NCI-H2171 (cell line): ENCODE results near the gene GRIK4.
"Not testable (repeated sequence)": the region's sequence is repeated elsewhere in the genome, so short reads cannot be mapped to it uniquely, and the experiment has no call there.

Source experiments
- DNase-seq: peaks from one replicate; lab custom pipeline; 2025; lab: John Stamatoyannopoulos, UW

Gene GRIK4

DNA sequence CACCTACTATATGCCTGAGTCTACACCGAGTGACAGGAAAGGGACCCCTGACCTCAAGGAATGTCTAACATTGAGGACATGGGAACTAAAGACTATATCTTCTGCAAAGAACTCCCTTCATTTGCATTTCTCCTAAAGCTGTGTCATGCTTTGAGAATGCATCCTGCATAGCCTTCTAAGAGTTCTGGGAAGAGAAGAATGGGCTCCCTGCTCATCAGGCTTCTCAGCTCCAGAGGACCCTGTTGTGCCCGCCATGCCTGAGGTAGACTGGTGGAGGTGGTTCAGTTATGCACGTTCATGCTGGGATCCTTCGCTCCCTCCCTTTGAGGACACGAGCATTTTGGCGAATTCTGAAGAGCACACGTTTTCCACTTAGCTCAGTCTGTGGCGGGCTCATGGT, 63.3 kb downstream of the GRIK4 start:
- DNase-seq, result no peak

DNA sequence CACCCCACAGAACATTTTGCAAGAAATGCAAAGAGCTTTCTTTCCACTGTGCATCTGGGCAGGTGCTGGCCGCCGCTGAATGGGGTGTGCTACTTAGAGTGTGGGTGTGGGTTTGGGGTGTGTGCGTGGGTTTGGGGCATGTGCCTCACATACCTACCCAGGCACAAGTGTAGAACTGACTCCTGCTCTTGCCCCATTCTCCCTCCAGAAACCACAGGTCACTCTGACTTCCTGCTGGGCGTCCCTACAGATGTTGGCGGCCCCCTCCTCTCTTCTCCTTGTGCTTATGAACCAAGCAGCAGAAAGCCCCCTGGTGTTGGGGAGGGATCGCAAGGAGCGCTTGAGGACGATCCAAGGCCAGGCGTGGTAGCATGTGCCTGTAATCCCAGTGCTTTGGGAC, 63.9 kb downstream of the GRIK4 start:
- no peak for DNase-seq

DNA sequence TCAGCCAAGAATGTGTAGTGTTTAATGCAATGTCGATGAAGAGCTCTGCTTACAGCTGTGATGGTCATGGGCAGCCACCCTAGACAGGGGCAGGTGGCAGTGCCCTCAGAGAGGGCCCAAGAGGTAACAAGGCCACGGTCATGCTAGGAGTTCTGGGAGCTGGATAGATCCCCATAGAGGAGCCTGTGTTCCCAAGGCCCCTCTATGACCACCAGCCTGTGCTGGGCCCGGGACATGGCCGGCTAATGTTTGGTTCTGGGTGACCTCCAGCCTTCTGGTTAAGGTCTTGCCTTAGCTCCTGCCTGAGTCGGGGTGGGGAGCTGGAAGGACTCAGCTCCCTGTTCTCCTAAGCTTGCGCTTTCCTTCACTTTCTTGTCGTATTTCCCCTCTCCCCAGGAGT, 65.1 kb downstream of the GRIK4 start:
- DNase-seq, result no peak

DNA sequence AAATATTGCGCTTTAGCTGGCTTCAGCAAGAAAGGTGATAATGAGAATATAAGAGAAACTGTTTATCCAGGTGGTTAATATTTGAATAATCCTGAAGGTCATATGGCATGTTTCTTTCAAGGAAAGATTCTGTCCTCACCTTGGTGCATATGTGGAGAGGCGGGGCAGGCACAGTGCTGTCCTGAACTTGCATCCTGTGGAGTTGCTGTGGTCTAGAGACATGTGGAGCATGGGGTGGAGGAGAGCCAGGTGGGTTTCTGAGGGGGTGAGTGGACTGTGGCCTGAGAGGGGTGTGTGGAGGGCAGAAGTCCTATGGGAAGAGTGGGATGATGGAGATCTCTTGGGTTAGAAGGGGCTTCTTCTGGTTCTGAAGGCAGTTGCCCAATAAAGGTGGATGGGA, 65.5 kb downstream of the GRIK4 start:
- DNase-seq, result no peak

DNA sequence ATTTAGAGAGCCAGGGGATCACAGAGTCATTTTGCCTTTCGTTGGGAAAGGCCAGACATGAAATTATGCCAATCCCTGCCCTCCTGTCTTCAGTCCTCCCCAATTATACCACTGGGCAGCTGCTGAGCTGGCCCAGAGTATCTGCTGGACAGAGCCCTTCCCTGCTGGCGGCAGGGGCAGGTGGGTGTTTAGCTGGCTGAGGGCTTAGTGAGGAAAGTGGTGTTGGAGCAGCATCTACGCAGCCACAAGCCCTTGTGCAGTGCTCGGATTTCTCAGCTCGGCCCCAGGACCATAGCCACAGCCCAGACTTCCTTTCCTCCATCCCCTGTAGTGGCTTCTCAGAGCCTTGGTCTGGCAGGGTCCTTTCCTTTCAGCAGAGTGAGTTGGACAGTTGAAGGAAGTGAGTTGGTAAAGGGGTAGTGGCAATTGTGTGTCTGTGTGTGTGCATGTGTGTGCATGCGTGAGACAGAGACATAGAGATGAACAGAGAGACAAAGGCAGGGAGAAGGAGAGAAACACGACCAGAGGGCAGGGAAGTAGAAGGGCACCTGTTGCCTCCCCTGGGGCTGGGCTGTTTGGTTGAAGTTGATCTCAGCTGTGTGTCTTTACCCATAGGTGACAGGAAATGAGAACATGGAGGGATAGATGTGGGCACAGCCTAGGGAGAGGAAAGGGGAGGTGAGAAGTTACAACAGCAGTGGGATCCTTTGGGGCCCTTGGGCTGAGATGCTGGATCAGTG, 66.2 kb downstream of the GRIK4 start:
- no peak for DNase-seq

DNA sequence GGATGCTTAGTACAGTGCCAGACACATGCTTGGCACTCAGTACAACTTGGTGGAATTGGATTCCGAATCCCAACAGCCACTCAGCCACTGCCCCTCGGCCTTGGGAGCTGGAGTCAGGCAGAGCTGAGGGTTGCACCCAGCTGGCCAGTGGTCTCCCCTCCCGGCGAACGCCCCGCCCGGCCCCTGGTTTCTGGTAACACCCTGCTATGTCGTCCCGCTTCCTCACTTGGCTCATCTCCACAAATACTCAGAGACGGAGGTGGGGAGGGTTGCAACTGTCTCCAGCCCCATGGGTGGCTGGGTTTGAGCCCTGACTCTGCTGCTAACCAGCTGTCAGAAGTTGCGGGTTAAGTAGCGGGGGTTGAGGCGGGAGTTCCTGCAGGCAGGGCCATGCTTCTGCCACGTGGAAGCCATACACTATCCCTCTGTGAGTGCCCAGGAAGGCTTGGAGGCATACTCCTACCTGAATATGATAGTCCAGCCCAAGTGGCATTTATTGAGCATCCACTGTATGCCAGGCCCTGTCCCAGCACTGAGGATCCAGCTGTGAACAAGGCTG, 67.1 kb downstream of the GRIK4 start:
- no peak for DNase-seq

DNA sequence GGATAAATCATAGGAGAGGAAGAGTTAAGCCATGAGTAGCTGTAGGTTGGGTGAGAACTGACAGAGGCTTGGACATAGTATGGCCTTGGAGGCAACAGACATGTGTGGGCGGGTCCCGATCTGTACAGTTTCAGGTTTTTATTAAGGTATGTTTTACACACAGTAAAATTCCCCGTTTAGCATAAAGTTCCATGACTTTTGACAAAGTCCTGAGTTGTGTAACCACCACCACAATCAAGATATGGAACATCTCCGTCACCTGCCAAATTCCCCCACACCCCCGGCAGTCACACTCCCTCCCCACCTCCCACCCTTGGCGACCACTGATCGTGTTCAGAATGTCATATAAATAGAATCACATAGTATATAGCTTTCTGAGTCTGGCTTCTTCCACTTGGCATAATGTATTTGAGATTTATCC, 68.1 kb downstream of the GRIK4 start:
- DNase-seq, result no peak

DNA sequence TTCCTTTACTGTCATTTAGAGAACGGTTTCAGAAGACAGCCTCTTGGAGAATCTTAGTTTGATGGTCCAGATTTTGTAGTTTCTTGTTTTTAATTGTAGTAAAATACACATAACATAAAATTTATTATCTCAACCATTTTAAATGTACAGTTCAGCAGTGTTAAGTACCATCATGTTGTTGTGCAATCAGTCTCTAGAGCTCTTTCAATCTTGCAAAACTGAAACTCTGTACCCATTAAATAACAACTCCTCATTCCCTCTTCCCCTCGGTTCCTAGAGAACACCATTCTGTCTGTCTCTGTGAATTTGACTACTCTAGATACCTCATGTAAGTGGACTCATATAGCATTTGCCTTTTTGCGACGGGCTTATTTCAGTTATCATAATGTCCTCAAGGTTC, 69.8 kb downstream of the GRIK4 start:
- no peak for DNase-seq

DNA sequence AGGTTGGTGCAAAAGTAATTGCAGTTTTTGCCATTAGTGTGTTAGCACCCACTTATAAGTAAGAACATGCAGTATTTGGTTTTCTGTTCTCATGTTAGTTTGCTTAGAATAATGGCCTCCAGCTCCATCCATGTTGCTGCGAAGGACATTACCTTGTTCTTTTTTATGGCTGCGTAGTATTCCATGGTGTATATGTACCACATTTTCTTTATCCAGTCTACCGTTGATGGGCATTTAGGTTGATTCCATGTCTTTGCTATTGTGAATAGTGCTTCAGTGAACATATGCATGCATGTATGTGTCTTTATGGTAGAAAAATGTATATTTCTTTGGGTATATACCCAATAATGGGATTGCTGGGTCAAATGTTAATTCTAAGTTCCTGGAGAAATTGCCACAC, 71.0 kb downstream of the GRIK4 start:
- not testable (repeated sequence) for DNase-seq

DNA sequence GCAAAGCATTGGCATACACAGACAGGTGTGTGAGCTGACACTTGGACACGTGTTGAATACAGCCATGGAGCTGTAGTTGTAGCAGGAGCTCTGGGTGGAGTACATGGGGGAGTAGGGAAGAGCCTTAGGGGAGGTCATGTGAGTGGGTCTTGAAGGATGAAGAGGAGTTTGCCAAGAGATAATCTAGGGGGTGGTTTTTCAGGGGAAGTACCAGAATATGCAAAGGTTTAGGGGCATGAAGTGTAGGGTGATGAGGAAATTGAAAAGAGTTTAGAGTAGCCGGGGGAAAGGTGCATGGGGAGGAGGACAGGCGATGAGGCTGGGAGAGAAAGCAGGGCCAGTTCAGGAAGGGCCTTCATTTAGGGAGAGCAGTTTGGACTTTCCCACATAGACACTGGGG, 74.5 kb downstream of the GRIK4 start:
- DNase-seq, result no peak

DNA sequence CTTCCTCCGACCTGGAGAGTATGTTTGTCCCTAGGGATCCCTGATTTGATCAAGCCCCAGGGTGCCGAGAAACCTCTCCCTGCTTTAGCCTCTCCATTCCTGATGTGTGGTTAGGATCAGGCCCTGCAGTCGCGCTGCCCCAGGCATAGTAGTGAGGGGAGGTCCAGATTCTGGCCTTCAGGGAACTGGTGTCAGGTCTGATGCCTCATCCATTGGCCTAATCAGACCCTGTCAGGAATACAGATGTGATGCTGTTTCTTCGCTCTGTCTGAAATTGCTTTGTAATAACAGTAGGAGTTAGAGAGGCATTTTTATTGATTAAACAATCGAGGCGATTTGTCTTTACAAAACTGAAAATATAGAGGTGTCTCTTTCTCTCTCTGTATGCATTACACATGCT, 75.2 kb downstream of the GRIK4 start:
- no peak for DNase-seq

DNA sequence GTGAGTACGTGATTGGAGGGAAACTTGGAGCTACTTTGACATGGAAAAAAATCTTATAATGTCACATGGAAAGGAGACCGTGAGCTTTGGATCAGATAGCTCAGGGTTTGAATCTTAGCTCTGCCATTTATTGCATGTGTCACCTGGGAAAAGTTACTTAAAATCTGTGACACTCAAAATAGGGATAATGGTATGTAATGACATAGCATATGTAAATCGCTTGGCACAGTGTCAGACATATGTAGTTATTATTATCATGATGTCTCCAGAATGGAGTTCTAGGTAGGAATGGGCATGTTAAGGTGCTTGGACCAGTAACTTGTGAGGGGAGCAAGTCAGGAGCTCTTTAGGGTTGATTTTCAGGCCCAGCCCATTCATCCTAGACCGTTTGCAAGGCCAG, 75.8 kb downstream of the GRIK4 start:
- no peak for DNase-seq

DNA sequence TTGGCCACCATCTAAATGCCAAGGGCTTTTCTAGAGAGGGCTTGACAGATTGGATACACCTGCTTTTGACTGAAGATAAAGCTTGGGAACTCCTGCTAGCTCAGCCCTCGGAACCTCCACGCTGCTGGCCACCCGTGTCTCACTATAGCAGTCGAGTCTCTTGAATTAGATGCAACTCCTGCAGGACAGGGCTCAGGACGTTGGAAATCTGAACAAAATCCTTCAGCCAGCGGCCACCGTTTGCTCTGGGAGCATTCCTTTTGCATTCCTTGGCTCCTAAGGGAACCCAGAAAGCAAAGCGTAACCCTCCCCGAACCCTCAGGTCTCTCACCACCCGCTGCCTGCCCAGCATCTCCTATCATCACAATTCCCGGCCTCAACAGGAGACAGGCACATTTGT, 77.8 kb downstream of the GRIK4 start:
- DNase-seq, result no peak

DNA sequence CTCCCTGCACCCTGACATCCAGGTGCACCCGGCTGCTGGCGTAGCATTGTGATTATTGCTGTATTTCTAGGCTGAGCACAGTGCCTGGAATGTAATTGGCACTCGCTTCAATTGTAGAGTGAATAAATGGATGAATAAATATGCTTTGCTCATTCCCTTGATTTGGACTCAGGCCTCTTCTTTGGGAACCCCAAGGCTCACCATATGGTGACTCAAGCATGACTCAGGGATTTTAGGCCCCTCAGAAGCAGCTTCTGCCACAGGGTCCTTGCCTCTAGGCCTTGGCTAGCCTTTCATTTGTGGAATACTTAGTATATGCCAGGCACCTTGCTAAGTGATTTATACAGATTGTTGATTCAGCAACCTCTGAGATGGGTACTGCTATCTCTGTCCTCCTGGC, 78.9 kb downstream of the GRIK4 start:
- no peak for DNase-seq

DNA sequence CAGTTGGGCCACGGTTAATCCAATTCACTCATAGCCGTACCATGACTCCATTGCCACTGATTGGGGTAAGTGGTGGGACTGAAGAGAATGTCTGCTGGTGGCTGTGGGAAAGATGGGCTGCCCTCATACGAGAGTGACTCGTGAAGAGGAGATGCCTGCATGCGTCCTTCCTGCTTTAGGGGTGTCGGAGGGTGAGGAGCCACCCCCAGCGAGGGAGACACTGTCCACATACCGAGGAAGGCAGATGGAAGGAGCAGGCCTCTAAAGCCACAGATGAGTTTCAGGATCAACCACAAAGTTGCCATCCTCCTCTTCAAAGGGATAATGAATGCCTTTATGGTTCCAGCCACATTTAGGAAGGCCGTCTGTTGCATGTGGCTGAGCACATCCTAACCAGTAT, 83.2 kb downstream of the GRIK4 start:
- DNase-seq, result no peak

DNA sequence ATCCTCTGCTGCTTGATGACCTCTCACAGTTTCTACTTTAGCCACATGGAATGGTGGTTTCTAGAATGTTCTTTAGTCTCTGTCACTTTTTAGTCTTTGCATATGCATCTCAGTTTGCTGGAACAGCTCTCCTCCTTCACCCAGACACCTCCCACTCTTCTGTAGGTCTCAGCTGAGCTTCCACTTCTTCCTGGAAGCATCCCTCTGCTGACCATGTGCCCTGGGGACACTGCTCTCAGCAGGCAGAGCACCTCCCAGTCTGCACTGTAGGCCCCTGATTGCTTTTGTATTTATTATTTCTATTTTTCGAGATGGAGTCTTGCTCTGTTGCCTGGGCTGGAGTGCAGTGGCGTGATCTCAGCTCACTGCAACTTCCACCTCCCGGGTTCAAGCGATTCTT, 84.0 kb downstream of the GRIK4 start:
- no peak for DNase-seq

DNA sequence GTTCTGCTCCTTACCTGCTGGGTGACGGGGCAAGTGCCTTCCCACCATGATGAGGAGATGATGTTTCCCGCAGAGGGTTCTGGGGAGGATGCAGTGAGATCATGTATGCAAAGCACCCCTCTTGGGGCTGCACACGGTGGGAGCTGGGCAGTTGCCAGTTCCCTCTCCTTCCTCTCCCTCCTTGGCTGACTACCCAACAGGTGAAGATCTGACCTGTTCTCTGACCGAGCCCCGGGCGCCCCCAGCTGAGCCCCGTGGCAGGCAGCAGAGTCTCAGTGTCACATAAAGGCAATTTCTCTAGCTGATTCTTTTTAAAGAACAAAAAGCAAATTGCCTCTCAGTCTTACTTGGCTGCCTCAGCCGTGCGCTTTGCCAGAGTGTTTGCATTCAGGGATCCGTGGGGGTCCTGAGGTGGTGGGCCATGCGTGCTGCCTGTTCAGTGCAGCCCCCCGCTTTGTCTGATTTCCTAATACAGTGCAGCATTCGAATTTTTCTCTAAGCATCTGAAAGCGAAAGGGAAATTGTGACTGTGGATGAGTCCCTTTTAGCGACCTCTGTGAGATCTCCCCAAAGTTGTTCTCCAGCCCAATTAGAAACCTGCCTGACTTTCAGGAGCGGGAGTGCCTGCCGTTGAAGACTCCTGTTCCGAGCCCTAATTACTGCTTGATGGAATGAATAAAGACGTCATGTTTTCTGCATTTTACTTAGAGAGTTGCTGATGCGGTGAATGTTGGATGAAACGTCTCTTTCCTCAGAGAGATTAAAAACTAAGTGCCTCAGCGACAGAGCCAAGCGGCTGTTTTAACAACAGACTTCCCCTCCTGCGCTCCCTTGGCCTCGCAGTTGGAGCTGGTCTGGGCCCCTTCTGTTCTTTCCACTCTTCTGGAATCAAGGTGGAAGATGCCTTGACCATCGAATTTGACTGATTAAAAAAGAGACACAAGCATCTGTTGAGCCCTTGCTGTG, 86.0 kb downstream of the GRIK4 start:
- no peak for DNase-seq

DNA sequence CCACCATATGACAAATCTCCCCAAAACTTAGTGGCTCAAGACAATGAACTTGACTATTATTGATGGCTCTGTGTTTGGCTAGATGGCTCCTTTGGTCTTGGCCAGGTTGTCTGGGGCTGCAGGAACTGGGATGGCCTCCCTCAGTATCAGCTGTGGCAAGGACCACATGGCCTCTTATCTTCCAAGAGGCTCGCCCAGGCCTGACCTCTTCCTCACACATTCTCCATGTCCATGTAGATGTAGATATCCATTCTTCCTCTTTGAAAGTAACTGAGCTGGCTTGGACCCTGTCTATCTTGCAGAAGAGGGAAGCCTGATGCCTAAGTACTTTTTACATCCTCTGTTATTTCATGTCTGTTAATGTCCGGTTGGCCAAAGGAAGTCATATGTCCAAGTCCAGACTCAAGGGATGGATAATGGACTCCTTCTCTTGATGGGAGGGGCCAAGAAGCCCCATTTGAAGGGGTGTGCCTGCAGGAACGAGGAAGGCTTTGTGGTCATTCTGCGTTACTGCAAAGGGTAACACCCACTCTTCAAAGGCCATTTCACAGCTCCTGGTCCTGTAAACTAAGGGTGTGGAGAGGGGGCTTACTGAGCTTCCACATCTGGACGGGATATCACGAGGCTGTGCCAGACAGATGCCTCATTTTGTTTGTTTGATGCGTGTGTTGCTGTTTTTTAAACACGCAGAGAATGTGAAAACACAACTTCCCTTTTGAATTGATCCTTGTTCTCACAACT, 87.1 kb downstream of the GRIK4 start:
- no peak for DNase-seq

DNA sequence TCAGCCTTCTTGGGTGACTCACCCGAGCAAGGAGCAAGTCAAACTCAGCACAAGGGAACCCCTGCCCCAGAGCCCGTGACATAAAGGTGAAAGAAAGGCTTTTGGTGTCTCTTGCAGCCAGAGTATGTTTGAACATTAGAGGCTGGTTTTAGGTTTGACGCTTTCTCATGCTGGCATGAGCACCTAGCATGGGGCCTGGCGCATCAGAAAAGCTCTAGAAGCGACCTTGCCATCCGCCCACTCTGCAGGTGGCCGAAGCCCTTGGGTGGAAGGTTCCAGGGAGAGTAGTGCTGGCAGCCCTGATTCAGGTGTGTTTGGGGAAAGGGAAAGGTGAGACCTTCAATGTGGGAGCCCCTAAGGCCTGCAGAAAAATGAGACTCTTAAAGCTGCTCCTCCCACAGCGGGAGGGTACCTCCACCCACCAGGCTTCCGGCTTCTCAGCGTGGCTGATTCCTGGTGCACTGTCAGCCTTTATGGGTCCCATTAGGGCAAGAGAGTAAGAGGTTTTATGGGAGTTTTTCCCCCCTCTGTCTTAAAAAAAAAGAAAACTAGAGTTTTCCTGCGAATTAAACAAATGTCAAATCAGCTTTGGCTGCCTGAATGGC, 88.4 kb downstream of the GRIK4 start:
- no peak for DNase-seq

DNA sequence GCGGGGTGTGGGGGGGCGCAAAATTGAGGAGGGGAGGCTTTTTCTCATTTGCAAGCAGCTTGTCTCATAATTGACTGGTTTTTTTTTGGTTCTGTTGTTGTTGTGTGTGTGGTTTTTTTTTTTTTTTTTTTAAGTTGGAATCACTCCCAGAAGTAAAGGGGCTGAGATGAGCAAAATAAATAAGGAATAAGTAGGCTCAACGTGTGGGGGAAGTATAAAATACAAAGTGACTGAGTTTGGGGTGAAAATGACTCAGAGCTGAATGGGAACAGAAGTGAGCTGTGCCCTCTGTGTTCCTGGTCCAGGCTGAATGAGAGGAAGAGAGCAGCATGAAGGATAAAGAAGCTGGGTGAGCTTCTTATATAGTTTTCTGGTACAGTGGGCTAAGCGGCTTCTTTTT, 90.0 kb downstream of the GRIK4 start:
- DNase-seq, result no peak

DNA sequence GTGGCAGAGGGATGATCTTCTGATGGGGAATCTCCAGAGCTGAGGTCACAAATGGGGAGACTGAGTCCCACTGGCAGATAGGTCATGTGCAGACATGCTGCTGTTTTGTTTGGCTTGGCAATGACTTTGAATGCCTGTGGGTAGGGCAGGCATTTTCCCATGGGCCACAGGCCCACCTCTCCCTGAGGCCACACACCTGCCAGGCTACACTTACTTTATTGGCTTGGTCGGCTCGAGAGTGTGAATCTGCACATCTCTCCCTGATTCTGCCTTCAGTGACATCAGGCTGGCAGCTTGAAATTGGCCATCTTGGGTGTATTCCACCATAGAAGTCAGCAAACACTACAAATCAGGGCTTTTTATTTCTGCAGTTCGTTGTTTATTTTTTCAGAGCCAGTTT, 91.5 kb downstream of the GRIK4 start:
- no peak for DNase-seq

DNA sequence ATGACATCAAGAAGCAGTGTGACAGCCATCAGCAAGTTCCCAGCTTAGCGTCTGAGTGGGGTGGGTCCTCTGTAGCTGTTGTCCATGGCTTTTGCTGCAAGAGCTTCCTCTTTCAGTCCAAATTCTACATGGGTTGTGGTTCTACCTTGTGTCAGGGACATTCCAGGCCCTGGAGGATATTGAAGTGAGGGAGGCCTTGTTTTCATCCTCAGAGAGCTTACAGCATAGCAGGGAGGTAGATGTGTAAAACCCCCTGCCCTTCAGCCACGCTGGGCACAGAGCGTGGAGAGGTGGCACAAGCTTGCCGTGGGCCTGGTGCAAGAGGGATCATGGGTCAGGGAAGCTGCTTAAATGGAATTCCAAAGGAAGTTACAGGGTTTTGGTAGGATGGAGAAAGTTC, 93.9 kb downstream of the GRIK4 start:
- DNase-seq, result no peak
